Osteoblast (primary cell): ENCODE results near the gene MUC5AC. TPM values are rescaled to one million over a fixed set of nuclear protein-coding genes. Genes with fewer than 3 reads are reported as not detected.

Experiments used
- DNase-seq: peaks from one replicate; pipeline ENCODE4 v3.0.0; 2011; ENCODE audit warnings: low spot score, mixed read lengths; ENCODE audit not compliant: insufficient read length; ENCODE audit errors: missing footprints
- H2AFZ ChIP-seq: 2 replicates; pipeline ENCODE4 v1.6.0; 2011; ENCODE audit warnings: mild to moderate bottlenecking, low read length
- H3K27ac ChIP-seq: 2 replicates; pipeline ENCODE4 v1.5.1; 2011; ENCODE audit warnings: mild to moderate bottlenecking, low read depth, low read length, moderate library complexity
- H3K27me3 ChIP-seq: 2 replicates; pipeline ENCODE4 v1.6.0; 2012; ENCODE audit warnings: mild to moderate bottlenecking, control low read depth, inconsistent platforms, low read length, moderate library complexity; ENCODE audit not compliant: insufficient read depth
- H3K36me3 ChIP-seq: 2 replicates; pipeline ENCODE4 v1.5.1; 2011; ENCODE audit warnings: mild to moderate bottlenecking, low read length, control low read depth, moderate library complexity; ENCODE audit not compliant: insufficient read depth
- H3K4me1 ChIP-seq: 2 replicates; pipeline ENCODE4 v1.5.1; 2011; ENCODE audit warnings: mild to moderate bottlenecking, low read length, control low read depth, moderate library complexity; ENCODE audit not compliant: insufficient read depth
- H3K4me2 ChIP-seq: 2 replicates; pipeline ENCODE4 v1.6.0; 2011; ENCODE audit warnings: mild to moderate bottlenecking, low read length; ENCODE audit not compliant: insufficient read depth
- H3K4me3 ChIP-seq: fragments of 200-600 bp; sonication (generic); 3 replicates; pipeline ENCODE4 v1.5.1; 2012; ENCODE audit warnings: mild to moderate bottlenecking, low read length, inconsistent platforms; ENCODE audit not compliant: insufficient read depth
- H3K79me2 ChIP-seq: 2 replicates; pipeline ENCODE4 v1.6.0; 2012; ENCODE audit warnings: mild to moderate bottlenecking, low read length, control low read depth, inconsistent platforms; ENCODE audit not compliant: insufficient read depth
- H3K9me3 ChIP-seq: 2 replicates; pipeline ENCODE4 v1.5.1; 2011; ENCODE audit warnings: low read depth, low read length, control low read depth
- H4K20me1 ChIP-seq: 2 replicates; pipeline ENCODE4 v1.6.0; 2012; ENCODE audit warnings: mild to moderate bottlenecking, low read length, control low read depth; ENCODE audit not compliant: insufficient read depth
- CTCF ChIP-seq: IDR thresholded peaks from 2 replicates; pipeline ENCODE4 v1.5.1; 2011; ENCODE audit warnings: mild to moderate bottlenecking, low read depth, low read length, moderate library complexity; ENCODE audit errors: extremely low read depth
- total RNA-seq: library from RNA; depleted of rRNA; stranded (reverse); fragments of >200 nt; gene quantifications from 2 replicates; pipeline ENCODE4 v1.2.3, GENCODE V29; 2012

MUC5AC gene
- total RNA-seq, 1 donor, result not detected

- H3K27me3 ChIP-seq, result no peaks in the 10 kb centered on the region
- no peaks in the 10 kb centered on the region for H3K9me3 ChIP-seq
- peak; percentile 76 for DNase-seq
- no peak overlapping the region for H3K4me3 ChIP-seq
- no peak overlapping the region for H3K4me2 ChIP-seq
- H4K20me1 ChIP-seq, result no peaks in the 10 kb centered on the region
- no peaks in the 10 kb centered on the region for H3K36me3 ChIP-seq
- H3K27ac ChIP-seq, result no peak overlapping the region
- H2AFZ ChIP-seq, result no peak overlapping the region
- TF ChIP-seq CTCF, result no peak
- no peaks in the 10 kb centered on the region for H3K79me2 ChIP-seq
- no peaks in the 10 kb centered on the region for H3K4me1 ChIP-seq
These were observed 74.5 kb downstream of the MUC5AC start for GRCh38 chr11:1232021-1232882.

DNA sequence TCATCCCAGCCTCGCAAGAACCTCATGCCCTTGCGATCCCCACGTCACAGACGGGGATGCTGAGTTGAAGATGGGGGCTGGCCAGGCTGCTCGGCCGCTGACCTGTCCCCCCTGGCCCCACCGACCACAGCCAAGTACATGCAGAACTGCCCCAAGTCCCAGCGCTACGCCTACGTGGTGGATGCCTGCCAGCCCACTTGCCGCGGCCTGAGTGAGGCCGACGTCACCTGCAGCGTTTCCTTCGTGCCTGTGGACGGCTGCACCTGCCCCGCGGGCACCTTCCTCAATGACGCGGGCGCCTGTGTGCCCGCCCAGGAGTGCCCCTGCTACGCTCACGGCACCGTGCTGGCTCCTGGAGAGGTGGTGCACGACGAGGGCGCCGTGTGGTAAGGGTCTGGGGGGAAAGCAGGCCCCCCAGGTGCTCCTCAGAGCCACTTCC, 75.1 kb downstream of the MUC5AC start:
- peak; percentile 82 for DNase-seq
- Histone ChIP-seq H2AFZ (no peak overlapping the region), H3K4me3 (no peak overlapping the region)

GRCh38 chr11:1233351-1234053, 75.7 kb downstream of the MUC5AC start:
- no peaks in the 10 kb centered on the region for H3K4me1 ChIP-seq
- H3K36me3 ChIP-seq, result no peaks in the 10 kb centered on the region
- no peak overlapping the region for H3K4me2 ChIP-seq
- no peak overlapping the region for H3K27ac ChIP-seq
- DNase-seq, result peak; percentile 80
- no peaks in the 10 kb centered on the region for H3K27me3 ChIP-seq
- no peaks in the 10 kb centered on the region for H4K20me1 ChIP-seq
- H3K4me3 ChIP-seq, result no peak overlapping the region
- no peaks in the 10 kb centered on the region for H3K79me2 ChIP-seq
- no peak for TF ChIP-seq CTCF
- H3K9me3 ChIP-seq, result no peaks in the 10 kb centered on the region
- H2AFZ ChIP-seq, result no peak overlapping the region

More for the DNA sequence above, 75.1 kb downstream of the MUC5AC start:
- Histone ChIP-seq H4K20me1 (no peaks in the 10 kb centered on the region), H3K27me3 (no peaks in the 10 kb centered on the region), H3K9me3 (no peaks in the 10 kb centered on the region), H3K79me2 (no peaks in the 10 kb centered on the region), H3K36me3 (no peaks in the 10 kb centered on the region), H3K4me2 (no peak overlapping the region), H3K27ac (no peak overlapping the region), H3K4me1 (no peaks in the 10 kb centered on the region)
- TF ChIP-seq CTCF, result no peak
